H1 (cell line): ENCODE results near the gene MMP25.

Experiments used
- CBX8 ChIP-seq: fragments of 300-800, 300-1000 bp; sonication (generic); IDR thresholded peaks from 2 replicates; pipeline ENCODE4 v1.7.1; 2016; ENCODE audit warnings: low read depth, low read length, borderline replicate concordance
- CHD2 ChIP-seq: IDR thresholded peaks from 2 replicates; pipeline ENCODE4 v1.6.1; 2012; ENCODE audit warnings: low read length, improper control_type of control experiment
- EGR1 ChIP-seq: IDR thresholded peaks from 2 replicates; pipeline ENCODE4 v1.6.1; 2011; ENCODE audit warnings: low read depth, low read length, borderline replicate concordance
- EZH2 ChIP-seq: fragments of 200-600 bp; sonication (generic); IDR thresholded peaks from 2 replicates; pipeline ENCODE4 v1.7.1; 2012; ENCODE audit warnings: low read depth, mild to moderate bottlenecking, moderate library complexity, low read length, inconsistent platforms; ENCODE audit not compliant: severe bottlenecking
- GABPA ChIP-seq: IDR thresholded peaks from 2 replicates; pipeline ENCODE4 v1.6.1; 2011; ENCODE audit warnings: mild to moderate bottlenecking, low read length, moderate library complexity, borderline replicate concordance; ENCODE audit not compliant: insufficient read depth
- JUN ChIP-seq: IDR thresholded peaks from 2 replicates; pipeline ENCODE4 v1.6.1; 2011; ENCODE audit warnings: low read depth, mild to moderate bottlenecking, improper control_type of control experiment, low read length
- JUND ChIP-seq: IDR thresholded peaks from 2 replicates; pipeline ENCODE4 v1.6.1; 2011; ENCODE audit warnings: mild to moderate bottlenecking, improper control_type of control experiment, low read length
- KDM5A ChIP-seq: fragments of 200-600 bp; IDR thresholded peaks from 2 replicates; pipeline ENCODE4 v1.7.1; 2012; ENCODE audit warnings: mild to moderate bottlenecking, low read length, inconsistent platforms, mixed read lengths
- POLR2AphosphoS5 ChIP-seq: IDR thresholded peaks from 2 replicates; pipeline ENCODE4 v1.6.1; 2011; ENCODE audit warnings: low read depth, low read length
- RAD21 ChIP-seq, 2 experiments: IDR thresholded peaks in 1 of 2; conservative IDR thresholded peaks in 1 of 2; 2 replicates each; pipeline ENCODE4 v1.6.1; 2011; ENCODE audit warnings: low read depth in 2 of 2, low read length in 2 of 2, improper control_type of control experiment in 1 of 2, inconsistent platforms in 1 of 2, mild to moderate bottlenecking in 1 of 2, moderate library complexity in 1 of 2
- SIN3A ChIP-seq, 2 experiments: IDR thresholded peaks in 1 of 2; conservative IDR thresholded peaks in 1 of 2; 2 replicates each; pipeline ENCODE4 v1.6.1; 2011 to 2012; ENCODE audit warnings: low read length in 2 of 2, improper control_type of control experiment in 1 of 2, low read depth in 1 of 2, mild to moderate bottlenecking in 1 of 2
- SP1 ChIP-seq: IDR thresholded peaks from 2 replicates; pipeline ENCODE4 v1.6.1; 2011; ENCODE audit warnings: low read depth, low read length
- YY1 ChIP-seq: IDR thresholded peaks from 2 replicates; pipeline ENCODE4 v1.6.1; 2011; ENCODE audit warnings: low read depth, mild to moderate bottlenecking, low read length
- TF ChIP-seq, protein P1 (sequence below), 3 experiments: IDR thresholded peaks; 1 replicate in 2 of 3; 2 replicates in 1 of 3; pipeline versions ENCODE4 v1.5.1 to v1.6.1; 2011; ENCODE audit warnings: low read length in 3 of 3, mild to moderate bottlenecking in 3 of 3, inconsistent platforms in 2 of 3, low read depth in 1 of 3, moderate library complexity in 1 of 3; ENCODE audit not compliant: insufficient read depth in 1 of 3; ENCODE audit errors: control extremely low read depth in 1 of 3

DNA sequence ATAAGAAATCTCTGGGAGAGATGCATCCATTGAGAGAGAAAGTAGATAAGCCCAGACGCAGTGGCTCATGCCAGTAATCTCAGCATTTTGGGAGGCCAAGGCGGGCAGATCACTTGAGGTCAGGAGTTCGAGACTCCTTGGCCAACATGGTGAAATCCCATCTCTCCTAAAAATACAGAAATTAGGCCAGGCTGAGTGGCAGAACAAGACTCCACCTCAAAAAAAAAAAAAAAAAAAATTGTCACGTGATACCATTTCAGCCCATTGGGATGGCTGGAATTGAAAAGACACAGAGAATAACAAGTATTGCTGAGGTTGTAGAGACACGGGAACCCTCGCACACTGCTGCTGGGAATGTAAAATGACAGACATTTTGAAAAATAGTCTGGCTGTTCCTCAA, 16.2 kb downstream of the MMP25 start:
- no peak for TF ChIP-seq JUN
- no peak for TF ChIP-seq GABPA
- TF ChIP-seq, protein P1, sequence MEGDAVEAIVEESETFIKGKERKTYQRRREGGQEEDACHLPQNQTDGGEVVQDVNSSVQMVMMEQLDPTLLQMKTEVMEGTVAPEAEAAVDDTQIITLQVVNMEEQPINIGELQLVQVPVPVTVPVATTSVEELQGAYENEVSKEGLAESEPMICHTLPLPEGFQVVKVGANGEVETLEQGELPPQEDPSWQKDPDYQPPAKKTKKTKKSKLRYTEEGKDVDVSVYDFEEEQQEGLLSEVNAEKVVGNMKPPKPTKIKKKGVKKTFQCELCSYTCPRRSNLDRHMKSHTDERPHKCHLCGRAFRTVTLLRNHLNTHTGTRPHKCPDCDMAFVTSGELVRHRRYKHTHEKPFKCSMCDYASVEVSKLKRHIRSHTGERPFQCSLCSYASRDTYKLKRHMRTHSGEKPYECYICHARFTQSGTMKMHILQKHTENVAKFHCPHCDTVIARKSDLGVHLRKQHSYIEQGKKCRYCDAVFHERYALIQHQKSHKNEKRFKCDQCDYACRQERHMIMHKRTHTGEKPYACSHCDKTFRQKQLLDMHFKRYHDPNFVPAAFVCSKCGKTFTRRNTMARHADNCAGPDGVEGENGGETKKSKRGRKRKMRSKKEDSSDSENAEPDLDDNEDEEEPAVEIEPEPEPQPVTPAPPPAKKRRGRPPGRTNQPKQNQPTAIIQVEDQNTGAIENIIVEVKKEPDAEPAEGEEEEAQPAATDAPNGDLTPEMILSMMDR (IDR thresholded peaks at IDR 0.05; ENCODE audit: control extremely low read depth in 1 of 3, insufficient read depth in 1 of 3, low read depth in 1 of 3, low read length in 3 of 3): no peak
- TF ChIP-seq YY1: no peak
- TF ChIP-seq SIN3A (conservative IDR thresholded peaks at IDR 0.05 in 1 of 2, IDR thresholded peaks at IDR 0.05 in 1 of 2; ENCODE audit: low read depth in 1 of 2, low read length in 2 of 2): no peak
- TF ChIP-seq JUND: no peak
- no peak for TF ChIP-seq CBX8
- TF ChIP-seq CHD2: no peak
- TF ChIP-seq EZH2: no peak
- no peak for TF ChIP-seq RAD21 (IDR thresholded peaks at IDR 0.05 in 1 of 2, conservative IDR thresholded peaks at IDR 0.05 in 1 of 2; ENCODE audit: low read depth in 2 of 2, low read length in 2 of 2)
- no peak for TF ChIP-seq EGR1
- TF ChIP-seq KDM5A: no peak
- no peak for TF ChIP-seq SP1
- TF ChIP-seq POLR2AphosphoS5: no peak
